PC-3 (cell line): Measurements from ENCODE around the gene KRT8. TPM values are rescaled to one million over a fixed set of nuclear protein-coding genes. Genes with fewer than 3 reads are reported as not detected.
"Not testable (repeated sequence)": the region's sequence is repeated elsewhere in the genome, so short reads cannot be mapped to it uniquely, and the experiment has no call there.

ENCODE experiments used
- ATAC-seq: fragments of 200-7000 bp; cut with Tn5 transposase; 2 replicates; pipeline ENCODE4 v1.9.1; 2020; ENCODE audit warnings: mild to moderate bottlenecking, moderate library complexity
- BruUV-seq: library from RNA; stranded (reverse); fragments of 400-500 nt; replicated peaks from 2 replicates; lab custom pipeline; 2021; lab: Mats Ljungman, UMichigan
- CTCF ChIA-PET: fragments of 300-600 bp; sonication (Branson Sonifier 250); formaldehyde crosslinking; loops from one replicate; lab custom pipeline; 2022; ENCODE audit warnings: antibody characterized with exemption; lab: Charles Lee
- POLR2A ChIA-PET: fragments of 300-600 bp; sonication (Branson Sonifier 250); formaldehyde crosslinking; loops from one replicate; lab custom pipeline; 2022; ENCODE audit warnings: antibody characterized with exemption; ENCODE audit not compliant: unreplicated experiment; lab: Charles Lee
- DNase-seq: peaks from one replicate; pipeline ENCODE4 v3.0.0-alpha.2; 2015
- H2AFZ ChIP-seq: fragments of 300-600 bp; sonication (generic); 2 replicates; pipeline ENCODE4 v1.6.0; 2016; ENCODE audit warnings: antibody characterized with exemption, low read length
- H3F3A ChIP-seq: fragments of 300-600 bp; sonication (generic); one replicate; pipeline ENCODE4 v1.6.0; 2017; ENCODE audit warnings: antibody characterized with exemption, low read length, control low read depth, mild to moderate bottlenecking; ENCODE audit not compliant: unreplicated experiment
- H3K27ac ChIP-seq: fragments of 300-600 bp; sonication (generic); 2 replicates; pipeline ENCODE4 v1.5.1; 2016; ENCODE audit warnings: mild to moderate bottlenecking, low read length
- H3K27me3 ChIP-seq: fragments of 300-600 bp; sonication (generic); 2 replicates; pipeline ENCODE4 v1.6.1; 2016; ENCODE audit warnings: low read length, mixed read lengths
- H3K36me3 ChIP-seq: fragments of 300-600 bp; sonication (generic); 2 replicates; pipeline ENCODE4 v1.6.1; 2016; ENCODE audit warnings: low read depth, mixed run types, low read length, mixed read lengths
- H3K4me1 ChIP-seq: fragments of 300-600 bp; sonication (generic); 2 replicates; pipeline ENCODE4 v1.5.1; 2016; ENCODE audit warnings: low read length; ENCODE audit not compliant: insufficient read depth
- H3K4me2 ChIP-seq: fragments of 300-600 bp; sonication (generic); 2 replicates; pipeline ENCODE4 v1.6.0; 2016; ENCODE audit warnings: low read length
- H3K4me3 ChIP-seq: fragments of 300-600 bp; sonication (generic); 2 replicates; pipeline ENCODE4 v1.5.1; 2016; ENCODE audit warnings: mild to moderate bottlenecking, low read length, mixed read lengths
- H3K79me2 ChIP-seq: fragments of 300-600 bp; sonication (generic); 2 replicates; pipeline ENCODE4 v1.6.1; 2017; ENCODE audit warnings: low read length, mixed read lengths
- H3K9ac ChIP-seq: fragments of 300-600 bp; sonication (generic); 2 replicates; pipeline ENCODE4 v1.6.0; 2016; ENCODE audit warnings: mild to moderate bottlenecking, low read length
- H3K9me2 ChIP-seq: fragments of 300-600 bp; sonication (generic); replicated peaks from 2 replicates; pipeline ENCODE4 v1.6.1; 2016; ENCODE audit warnings: mixed run types, low read length, mixed read lengths
- H3K9me3 ChIP-seq: fragments of 300-600 bp; sonication (generic); 2 replicates; pipeline ENCODE4 v1.6.1; 2016; ENCODE audit warnings: low read length, mixed read lengths
- H4K20me1 ChIP-seq: fragments of 300-600 bp; sonication (generic); 2 replicates; pipeline ENCODE4 v1.6.1; 2016; ENCODE audit warnings: low read length, mixed read lengths
- EZH2 ChIP-seq: fragments of 300-600 bp; sonication (generic); IDR thresholded peaks from one replicate; pipeline ENCODE4 v1.6.1; 2017; ENCODE audit warnings: antibody characterized with exemption, mild to moderate bottlenecking, low read length; ENCODE audit not compliant: unreplicated experiment
- EZH2phosphoT487 ChIP-seq: fragments of 300-600 bp; sonication (generic); IDR thresholded peaks from 2 replicates; pipeline ENCODE4 v1.6.1; 2018; ENCODE audit warnings: mild to moderate bottlenecking, antibody characterized with exemption, low read length, borderline replicate concordance
- intact Hi-C: fragments of 100-400 bp; cut with micrococcal nuclease; formaldehyde crosslinking; loops from 2 replicates; pipeline ENCODE4 v1.9.0; 2023
- total RNA-seq: library from RNA; depleted of rRNA; stranded (reverse); fragments of >200 nt; gene quantifications from 2 replicates; pipeline ENCODE4 v1.2.3, GENCODE V29; 2014
- TF ChIP-seq, protein P1 (sequence below): fragments of 300-600 bp; sonication (generic); conservative IDR thresholded peaks from 2 replicates; pipeline ENCODE4 v1.5.1; 2017; ENCODE audit warnings: antibody characterized with exemption, low read depth, mild to moderate bottlenecking, low read length

The KRT8 gene
- total RNA-seq, 1 experiment from 2014 or later: 719 TPM

DNA sequence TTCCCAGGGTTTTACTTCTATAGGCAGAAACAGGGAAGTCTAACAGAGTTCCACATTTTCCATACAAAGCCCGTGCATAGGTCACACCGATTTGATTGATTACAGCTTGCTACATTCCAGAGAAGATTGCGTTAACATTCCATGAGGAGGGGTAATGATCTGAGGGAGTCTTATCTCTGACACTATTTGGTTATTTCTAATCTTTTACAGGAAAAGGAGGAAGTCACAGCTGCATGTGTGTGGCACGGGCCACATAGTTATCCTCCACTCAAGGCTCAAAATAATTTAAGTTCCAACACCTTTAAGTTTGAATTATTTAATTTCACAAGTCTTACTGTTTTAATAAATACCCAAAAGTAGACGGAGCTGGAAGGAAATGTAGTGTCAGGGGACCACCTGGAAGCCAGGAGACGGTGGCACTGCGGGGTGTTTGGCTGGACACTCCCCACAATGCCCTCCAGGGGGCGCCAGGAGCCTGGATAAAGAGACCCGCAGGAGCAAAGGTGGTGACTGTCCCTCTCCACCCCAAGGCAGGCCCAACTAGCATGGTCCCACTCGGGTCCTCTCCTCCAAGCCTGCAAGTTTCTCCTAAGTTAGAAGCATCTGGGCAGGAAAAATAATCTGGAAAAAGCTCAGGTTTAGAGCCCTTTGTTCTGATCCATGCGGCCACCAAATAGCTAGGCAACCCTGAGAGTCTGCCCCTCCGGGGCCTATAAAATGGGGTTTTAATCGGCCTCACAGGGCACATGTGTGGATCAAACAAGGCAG is 20.2 kb downstream of the KRT8 start:
- ChIA-PET CTCF (interaction anchor here (0.6 to 2.9 kb wide), 6 partner anchors 11 to 159 kb away, joined by 3 to 68 read pairs (median 4); no protein-coding TSS in a partner anchor), POLR2A (no interaction called here)
- Histone ChIP-seq H3K4me1 (no peaks in the 10 kb centered on the region), H3K9me2 (no peaks in the 10 kb centered on the region), H3K9me3 (no peaks in the 10 kb centered on the region), H3K27ac (no peak overlapping the region), H3K4me3 (no peak overlapping the region), H3K9ac (no peak overlapping the region), H3F3A (no peaks in the 10 kb centered on the region), H2AFZ (0 out of 2 replicates have a peak overlapping the region, but pooled peaks have one; percentile 12), H3K36me3 (no peaks in the 10 kb centered on the region), H4K20me1 (no peaks in the 10 kb centered on the region), H3K4me2 (no peak overlapping the region), H3K27me3 (no peaks in the 10 kb centered on the region), H3K79me2 (no peaks in the 10 kb centered on the region)
- ATAC-seq: peak; percentile 77
- no TSS peak for BruUV-seq
- DNase-seq: peak; percentile 80
- TF ChIP-seq EZH2phosphoT487 (no peak), EZH2 (no peak)
- TF ChIP-seq, protein P1, sequence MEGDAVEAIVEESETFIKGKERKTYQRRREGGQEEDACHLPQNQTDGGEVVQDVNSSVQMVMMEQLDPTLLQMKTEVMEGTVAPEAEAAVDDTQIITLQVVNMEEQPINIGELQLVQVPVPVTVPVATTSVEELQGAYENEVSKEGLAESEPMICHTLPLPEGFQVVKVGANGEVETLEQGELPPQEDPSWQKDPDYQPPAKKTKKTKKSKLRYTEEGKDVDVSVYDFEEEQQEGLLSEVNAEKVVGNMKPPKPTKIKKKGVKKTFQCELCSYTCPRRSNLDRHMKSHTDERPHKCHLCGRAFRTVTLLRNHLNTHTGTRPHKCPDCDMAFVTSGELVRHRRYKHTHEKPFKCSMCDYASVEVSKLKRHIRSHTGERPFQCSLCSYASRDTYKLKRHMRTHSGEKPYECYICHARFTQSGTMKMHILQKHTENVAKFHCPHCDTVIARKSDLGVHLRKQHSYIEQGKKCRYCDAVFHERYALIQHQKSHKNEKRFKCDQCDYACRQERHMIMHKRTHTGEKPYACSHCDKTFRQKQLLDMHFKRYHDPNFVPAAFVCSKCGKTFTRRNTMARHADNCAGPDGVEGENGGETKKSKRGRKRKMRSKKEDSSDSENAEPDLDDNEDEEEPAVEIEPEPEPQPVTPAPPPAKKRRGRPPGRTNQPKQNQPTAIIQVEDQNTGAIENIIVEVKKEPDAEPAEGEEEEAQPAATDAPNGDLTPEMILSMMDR: peak; percentile 96
- intact Hi-C loops: loop anchor here (1.0 to 5.0 kb wide), 4 partner anchors 20 to 747 kb away; partner anchors contain the start of gene KRT8

DNA sequence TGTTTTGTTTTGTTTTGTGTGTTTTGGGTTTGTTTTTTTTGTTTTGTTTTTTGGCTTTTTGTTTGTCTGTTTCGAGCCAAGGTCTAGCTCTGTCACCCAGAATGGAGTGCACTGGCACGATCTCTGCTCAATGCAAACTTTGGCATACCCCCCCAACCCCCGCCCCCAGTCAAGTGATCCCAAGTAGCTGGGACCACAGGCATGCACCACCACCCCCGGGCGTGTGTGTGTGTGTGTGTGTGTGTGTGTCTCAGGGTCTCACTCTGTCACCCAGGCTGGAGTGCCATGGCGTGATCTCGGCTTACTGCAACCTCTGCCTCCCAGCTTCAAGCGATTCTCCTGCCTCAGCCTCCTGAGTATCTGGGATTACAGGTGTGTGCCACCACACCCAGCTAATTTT is 24.4 kb downstream of the KRT8 start:
- not testable (repeated sequence) for H3K27me3 ChIP-seq, H3K9me2 ChIP-seq, H3K36me3 ChIP-seq, H3K9me3 ChIP-seq, BruUV-seq, H3K27ac ChIP-seq, H3K4me3 ChIP-seq, DNase-seq, H3F3A ChIP-seq, H4K20me1 ChIP-seq, H3K9ac ChIP-seq, H3K79me2 ChIP-seq, ATAC-seq
- ChIA-PET POLR2A (interaction anchor here (0.6 to 0.7 kb wide), 2 partner anchors 440 to 735 kb away, joined by 4 to 12 read pairs; no protein-coding TSS in a partner anchor), CTCF (interaction anchor here (0.6 to 2.6 kb wide), 4 partner anchors 10 to 508 kb away, joined by 3 to 18 read pairs (median 15); no protein-coding TSS in a partner anchor)
- intact Hi-C loops: loop anchor here (1.0 to 5.0 kb wide), 3 partner anchors 488 to 743 kb away; no protein-coding TSS in a partner anchor
- Histone ChIP-seq H3K4me2 (peak overlapping the region; percentile 77), H3K4me1 (peaks cover 20% of the 10 kb centered on the region), H2AFZ (peak overlapping the region; percentile 28)

DNA sequence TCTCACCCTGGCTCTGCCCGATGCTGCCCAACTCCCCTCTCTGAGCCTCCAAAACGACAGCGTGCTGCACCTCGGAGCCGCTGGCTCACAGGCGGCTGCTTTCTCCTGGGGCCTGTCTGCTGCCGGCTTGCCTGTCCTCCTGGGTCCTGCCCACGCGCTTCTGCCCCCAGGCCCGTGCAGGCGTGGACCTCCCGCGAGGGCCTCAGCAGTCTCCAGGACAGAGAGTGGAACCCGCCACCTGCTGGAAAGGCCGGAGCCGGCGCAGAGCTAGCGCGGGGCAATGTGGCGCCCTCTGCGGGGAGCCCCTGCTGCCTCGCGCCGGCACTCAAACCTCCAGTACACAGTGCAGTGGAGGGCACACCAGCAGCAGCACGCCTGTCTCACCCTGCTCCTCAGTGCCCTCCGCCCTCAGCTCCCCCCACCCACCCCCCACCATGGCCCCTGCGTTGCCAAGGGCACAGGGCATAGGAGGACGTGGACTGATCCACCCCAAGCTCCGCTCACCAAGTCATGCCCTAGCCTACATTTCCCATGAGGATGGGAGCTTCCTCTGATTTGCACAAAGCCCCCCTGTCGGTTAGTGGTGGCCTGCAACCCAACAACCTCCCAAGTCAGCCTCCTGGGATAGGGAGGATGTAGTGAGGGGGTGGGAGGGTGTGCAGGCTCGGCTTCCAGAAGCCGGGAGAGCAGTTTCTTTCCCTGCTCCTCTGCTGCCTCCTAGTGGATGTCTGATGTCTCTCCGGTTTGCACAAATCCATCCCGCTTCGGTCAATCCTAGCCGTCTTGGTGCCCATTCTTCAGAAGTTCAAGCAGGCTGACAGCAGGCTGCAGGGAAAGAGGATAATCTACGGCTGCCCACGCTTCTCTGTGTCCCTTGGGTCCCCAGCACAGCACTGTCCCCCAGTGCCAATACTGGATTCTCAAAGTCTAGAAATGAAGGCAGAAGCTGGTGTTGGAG is 25.2 kb downstream of the KRT8 start:
- peak overlapping the region; percentile 78 for H2AFZ ChIP-seq
- peak overlapping the region; percentile 77 for H3K4me2 ChIP-seq
- DNase-seq: peak; percentile 94
- TF ChIP-seq EZH2phosphoT487: no peak
- TF ChIP-seq, protein P1: peak; percentile 71
- peak overlapping the region; percentile 54 for H3K4me3 ChIP-seq
- CTCF ChIA-PET: interaction anchor here (0.5 to 2.0 kb wide), 13 partner anchors 9 to 856 kb away, joined by 3 to 18 read pairs (median 3); partner anchors contain the start of gene KRT8
- no peaks in the 10 kb centered on the region for H3K9me3 ChIP-seq
- H3K27me3 ChIP-seq: no peaks in the 10 kb centered on the region
- no peaks in the 10 kb centered on the region for H3K36me3 ChIP-seq
- intact Hi-C loops: loop anchor here (1.0 to 5.0 kb wide), 4 partner anchors 296 to 742 kb away; no protein-coding TSS in a partner anchor
- no peaks in the 10 kb centered on the region for H4K20me1 ChIP-seq
- peak overlapping the region; percentile 52 for H3K27ac ChIP-seq
- ATAC-seq: peak; percentile 82
- H3K4me1 ChIP-seq: peaks cover 28% of the 10 kb centered on the region
- peak overlapping the region; percentile 57 for H3K9ac ChIP-seq
- POLR2A ChIA-PET: interaction anchor here (0.6 kb wide), 3 partner anchors 53 to 439 kb away, joined by 3 to 4 read pairs (median 4); no protein-coding TSS in a partner anchor
- H3K79me2 ChIP-seq: no peaks in the 10 kb centered on the region
- BruUV-seq: no TSS peak
- no peaks in the 10 kb centered on the region for H3F3A ChIP-seq
- no peaks in the 10 kb centered on the region for H3K9me2 ChIP-seq
